PC-9 (cell line): ENCODE results near the gene SPARC. TPM values are rescaled to one million over a fixed set of nuclear protein-coding genes. Genes with fewer than 3 reads are reported as not detected.

Experiments
- BruUV-seq: library from RNA; stranded (reverse); fragments of 400-500 nt; replicated peaks from 2 replicates; lab custom pipeline; 2021; lab: Mats Ljungman, UMichigan
- CTCF ChIA-PET: fragments of 300-600 bp; sonication (Branson Sonifier 250); formaldehyde crosslinking; loops from one replicate; lab custom pipeline; 2022; ENCODE audit warnings: antibody characterized with exemption; lab: Charles Lee
- POLR2A ChIA-PET: fragments of 300-600 bp; sonication (Branson Sonifier 250); formaldehyde crosslinking; loops from one replicate; lab custom pipeline; 2022; ENCODE audit warnings: antibody characterized with exemption; ENCODE audit not compliant: unreplicated experiment; lab: Charles Lee
- DNase-seq, 2 experiments: peaks; one replicate each; pipeline versions ENCODE4 v3.0.0 to v3.0.0-alpha.2; 2015 to 2022; ENCODE audit warnings: mixed read lengths in 1 of 2
- H2AFZ ChIP-seq: fragments of 200-600 bp; sonication (generic); 2 replicates; pipeline ENCODE4 v1.8.1; 2017; ENCODE audit warnings: antibody characterized with exemption
- H3F3A ChIP-seq: fragments of 200-600 bp; sonication (generic); 2 replicates; pipeline ENCODE4 v1.8.1; 2017; ENCODE audit warnings: antibody characterized with exemption, mild to moderate bottlenecking, low read depth; ENCODE audit not compliant: insufficient read depth
- H3K27ac ChIP-seq: fragments of 200-600 bp; sonication (generic); 2 replicates; pipeline ENCODE4 v1.6.1; 2016; ENCODE audit warnings: mixed run types
- H3K27me3 ChIP-seq: fragments of 200-600 bp; sonication (generic); 2 replicates; pipeline ENCODE4 v1.6.1; 2016; ENCODE audit warnings: low read depth, mixed run types; ENCODE audit not compliant: insufficient read depth
- H3K36me3 ChIP-seq: fragments of 200-600 bp; sonication (generic); 2 replicates; pipeline ENCODE4 v1.6.1; 2016; ENCODE audit warnings: low read depth, mixed run types
- H3K4me1 ChIP-seq: fragments of 200-600 bp; sonication (generic); replicated peaks from 2 replicates; pipeline ENCODE4 v1.6.1; 2016; ENCODE audit warnings: mixed run types; ENCODE audit not compliant: insufficient read depth
- H3K4me2 ChIP-seq: fragments of 200-600 bp; sonication (generic); 2 replicates; pipeline ENCODE4 v1.6.1; 2017; ENCODE audit warnings: mixed run types
- H3K4me3 ChIP-seq: fragments of 200-600 bp; sonication (generic); 2 replicates; pipeline ENCODE4 v1.6.1; 2016; ENCODE audit warnings: mixed run types
- H3K79me2 ChIP-seq: fragments of 200-600 bp; sonication (generic); 2 replicates; pipeline ENCODE4 v1.6.1; 2017; ENCODE audit warnings: low read depth, mixed run types
- H3K9me2 ChIP-seq: fragments of 200-600 bp; sonication (generic); 2 replicates; pipeline ENCODE4 v1.8.1; 2017; ENCODE audit warnings: mild to moderate bottlenecking; ENCODE audit not compliant: insufficient read depth
- H3K9me3 ChIP-seq: fragments of 200-600 bp; sonication (generic); 2 replicates; pipeline ENCODE4 v1.8.1; 2016; ENCODE audit warnings: low read depth; ENCODE audit not compliant: insufficient read depth
- H4K20me1 ChIP-seq: fragments of 200-600 bp; sonication (generic); 2 replicates; pipeline ENCODE4 v1.8.1; 2017; ENCODE audit not compliant: insufficient read depth
- EZH2 ChIP-seq: fragments of 200-600 bp; sonication (generic); IDR thresholded peaks from 2 replicates; pipeline ENCODE4 v1.8.0; 2017; ENCODE audit warnings: antibody characterized with exemption, low read depth
- intact Hi-C: fragments of 100-400 bp; cut with micrococcal nuclease; formaldehyde crosslinking; loops from one replicate; pipeline ENCODE4 v1.10.0; 2022; ENCODE audit not compliant: unreplicated experiment
- total RNA-seq: library from RNA; stranded (reverse); gene quantifications from 2 replicates; pipeline ENCODE4 v1.2.3, GENCODE V29; 2021
- TF ChIP-seq, protein P1 (sequence below): fragments of 200-600 bp; sonication (generic); conservative IDR thresholded peaks from 2 replicates; pipeline ENCODE4 v1.6.1; 2017; ENCODE audit warnings: mixed run types, antibody characterized with exemption, mild to moderate bottlenecking, moderate library complexity

The SPARC gene
- total RNA-seq, 1 experiment from 2014 or later: 84.1 TPM

DNA sequence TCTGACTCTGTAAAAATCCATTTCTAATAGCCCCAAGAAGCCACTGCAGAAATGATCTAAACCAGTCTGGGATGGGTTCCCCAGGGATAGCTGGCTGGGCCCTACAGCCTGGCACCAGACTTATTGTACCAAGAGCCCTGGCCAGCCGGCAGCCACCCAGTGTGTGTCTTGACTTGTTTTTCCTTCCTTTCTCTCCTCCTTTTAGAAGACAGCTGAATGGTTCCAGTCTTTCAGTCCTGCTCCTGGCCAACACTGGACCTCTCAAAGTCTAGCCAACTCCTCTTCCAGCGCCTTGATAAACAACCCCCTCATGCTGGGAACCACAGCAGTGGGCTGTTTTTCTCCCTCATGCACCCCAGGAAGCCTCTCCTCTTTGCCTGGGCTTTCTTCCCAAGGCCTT is 37.6 kb upstream of the SPARC start:
- ChIA-PET CTCF (no interaction called here), POLR2A (no interaction called here)
- intact Hi-C loops: no loop called here
- no peak overlapping the region for H3K27ac ChIP-seq
- H3K36me3 ChIP-seq: no peaks in the 10 kb centered on the region
- H3K79me2 ChIP-seq: no peaks in the 10 kb centered on the region
- no peak overlapping the region for H3K4me3 ChIP-seq
- 0 out of 2 replicates have a peak, but pooled peaks cover 3% of the 10 kb centered on the region for H3K4me1 ChIP-seq
- H3K4me2 ChIP-seq: no peak overlapping the region
- H3K27me3 ChIP-seq: no peaks in the 10 kb centered on the region
- H3K9me3 ChIP-seq: no peaks in the 10 kb centered on the region; the same call in 1 of the 2 replicates
- H4K20me1 ChIP-seq: no peaks in the 10 kb centered on the region
- no peaks in the 10 kb centered on the region for H3K9me2 ChIP-seq
- H3F3A ChIP-seq: peaks cover 2% of the 10 kb centered on the region; the same call in 1 of the 2 replicates
- no peak for DNase-seq
- TF ChIP-seq, protein P1, sequence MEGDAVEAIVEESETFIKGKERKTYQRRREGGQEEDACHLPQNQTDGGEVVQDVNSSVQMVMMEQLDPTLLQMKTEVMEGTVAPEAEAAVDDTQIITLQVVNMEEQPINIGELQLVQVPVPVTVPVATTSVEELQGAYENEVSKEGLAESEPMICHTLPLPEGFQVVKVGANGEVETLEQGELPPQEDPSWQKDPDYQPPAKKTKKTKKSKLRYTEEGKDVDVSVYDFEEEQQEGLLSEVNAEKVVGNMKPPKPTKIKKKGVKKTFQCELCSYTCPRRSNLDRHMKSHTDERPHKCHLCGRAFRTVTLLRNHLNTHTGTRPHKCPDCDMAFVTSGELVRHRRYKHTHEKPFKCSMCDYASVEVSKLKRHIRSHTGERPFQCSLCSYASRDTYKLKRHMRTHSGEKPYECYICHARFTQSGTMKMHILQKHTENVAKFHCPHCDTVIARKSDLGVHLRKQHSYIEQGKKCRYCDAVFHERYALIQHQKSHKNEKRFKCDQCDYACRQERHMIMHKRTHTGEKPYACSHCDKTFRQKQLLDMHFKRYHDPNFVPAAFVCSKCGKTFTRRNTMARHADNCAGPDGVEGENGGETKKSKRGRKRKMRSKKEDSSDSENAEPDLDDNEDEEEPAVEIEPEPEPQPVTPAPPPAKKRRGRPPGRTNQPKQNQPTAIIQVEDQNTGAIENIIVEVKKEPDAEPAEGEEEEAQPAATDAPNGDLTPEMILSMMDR: no peak
- TF ChIP-seq EZH2: no peak
- BruUV-seq: no TSS peak
- no peak overlapping the region for H2AFZ ChIP-seq

DNA sequence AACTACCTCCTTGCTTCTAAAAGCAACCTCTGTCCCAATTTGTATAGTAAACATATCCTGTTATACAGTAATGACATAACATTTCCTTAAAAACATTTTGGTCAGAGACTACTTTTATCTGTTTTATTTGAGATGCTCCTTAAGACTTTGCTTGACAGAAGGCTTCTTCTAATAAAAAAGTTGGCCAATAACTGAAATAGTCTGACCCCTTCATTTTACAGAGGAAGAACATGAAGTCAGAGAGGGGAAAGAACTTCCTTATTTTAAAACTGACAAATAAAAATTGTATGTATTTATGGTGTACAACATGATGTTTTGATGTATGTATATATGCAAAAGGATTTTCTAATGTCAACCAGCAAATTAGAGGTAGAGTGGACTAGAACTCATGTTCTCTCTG is 35.8 kb upstream of the SPARC start:
- Histone ChIP-seq H3K4me3 (no peak overlapping the region), H3K4me1 (0 out of 2 replicates have a peak, but pooled peaks cover 3% of the 10 kb centered on the region), H3K9me3 (no peaks in the 10 kb centered on the region), H3K79me2 (no peaks in the 10 kb centered on the region), H3K36me3 (no peaks in the 10 kb centered on the region), H3F3A (no peaks in the 10 kb centered on the region), H2AFZ (no peak overlapping the region), H3K4me2 (no peak overlapping the region), H4K20me1 (no peaks in the 10 kb centered on the region), H3K27me3 (no peaks in the 10 kb centered on the region), H3K9me2 (no peaks in the 10 kb centered on the region), H3K27ac (no peak overlapping the region)
- no peak for DNase-seq
- intact Hi-C loops: no loop called here
- ChIA-PET CTCF (no interaction called here), POLR2A (no interaction called here)
- TF ChIP-seq EZH2: no peak
- TF ChIP-seq, protein P1: no peak
- BruUV-seq: no TSS peak

DNA sequence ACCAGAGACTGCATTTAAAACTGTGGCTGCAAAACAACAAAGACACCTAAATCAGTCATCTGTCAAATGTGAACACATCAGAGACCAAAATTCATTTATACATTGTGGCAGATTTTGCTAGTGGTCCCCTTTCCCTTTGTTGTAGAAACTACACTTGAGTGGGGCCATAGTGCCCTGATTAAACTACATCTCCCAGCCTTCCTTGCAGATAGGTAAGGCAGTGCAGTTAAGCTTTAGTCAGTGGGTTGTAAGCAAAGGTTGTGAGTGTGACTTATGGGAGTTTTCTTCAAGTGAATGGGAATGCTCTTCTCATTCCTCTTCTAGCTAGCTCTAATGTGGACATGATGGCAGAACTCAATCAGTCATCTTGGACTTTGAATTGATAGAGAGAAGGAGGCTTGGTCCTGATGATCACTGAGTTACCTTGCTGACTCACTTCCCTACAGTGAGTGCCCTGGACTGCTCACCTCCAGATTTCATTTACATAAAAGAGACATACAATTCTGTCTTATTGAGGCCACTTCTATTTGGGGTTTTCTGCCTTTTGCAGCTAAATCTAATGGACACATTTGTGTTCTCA is 35.2 kb upstream of the SPARC start:
- POLR2A ChIA-PET: no interaction called here
- H2AFZ ChIP-seq: no peak overlapping the region

More for the DNA sequence above, 35.2 kb upstream of the SPARC start:
- intact Hi-C loops: no loop called here
- TF ChIP-seq EZH2: no peak
- TF ChIP-seq, protein P1: no peak
- H3K27me3 ChIP-seq: no peaks in the 10 kb centered on the region
- 0 out of 2 replicates have a peak, but pooled peaks cover 3% of the 10 kb centered on the region for H3K4me1 ChIP-seq
- H3K4me3 ChIP-seq: no peak overlapping the region
- no TSS peak for BruUV-seq
- no peaks in the 10 kb centered on the region for H4K20me1 ChIP-seq
- no peak overlapping the region for H3K27ac ChIP-seq
- H3K36me3 ChIP-seq: no peaks in the 10 kb centered on the region
- CTCF ChIA-PET: no interaction called here
- no peaks in the 10 kb centered on the region for H3F3A ChIP-seq
- DNase-seq: no peak
- no peaks in the 10 kb centered on the region for H3K79me2 ChIP-seq
- no peak overlapping the region for H3K4me2 ChIP-seq
- H3K9me2 ChIP-seq: no peaks in the 10 kb centered on the region
- H3K9me3 ChIP-seq: no peaks in the 10 kb centered on the region
